HepG2 (cell line): ENCODE results near the gene PEX14. TPM values are rescaled to one million over a fixed set of nuclear protein-coding genes. Genes with fewer than 3 reads are reported as not detected.

Experiments used
- ATAC-seq: fragments of 200-7000 bp; cut with Tn5 transposase; 3 replicates; pipeline ENCODE4 v1.9.1; 2020; ENCODE audit warnings: mild to moderate bottlenecking, moderate library complexity
- BruUV-seq: library from RNA; stranded (reverse); fragments of 400-500 nt; replicated peaks from 2 replicates; lab custom pipeline; 2021; lab: Mats Ljungman, UMichigan
- CTCF ChIA-PET: fragments of 300-600 bp; formaldehyde crosslinking; extraction: SDS; loops from one replicate; lab custom pipeline; 2021; ENCODE audit warnings: low total read pairs, inconsistent platforms, low intra/inter-chr PET ratio; lab: Yijun Ruan, JAX
- POLR2A ChIA-PET: fragments of 350-600 bp; sonication (Branson Sonifier 250); formaldehyde crosslinking; loops from one replicate; lab custom pipeline; 2020; ENCODE audit warnings: antibody characterized with exemption, inconsistent platforms; lab: Yijun Ruan, JAX
- DNase-seq: peaks from one replicate; pipeline ENCODE4 v3.0.0-alpha.2; 2015; ENCODE audit warnings: low spot score
- FAIRE-seq: peaks from 3 replicates; lab custom pipeline; 2011; peaks lifted over from hg19 to GRCh38; lab: Jason Lieb, UNC
- H2AFZ ChIP-seq: one replicate; pipeline ENCODE4 v1.6.1; 2011; ENCODE audit warnings: low read length, inconsistent platforms
- H3K27ac ChIP-seq: fragments of 300-600 bp; 3 replicates; pipeline ENCODE4 v1.8.0; 2011; ENCODE audit warnings: mixed run types, mild to moderate bottlenecking, mixed read lengths, low read length, inconsistent platforms; ENCODE audit not compliant: insufficient read depth; ENCODE audit errors: extremely low read length
- H3K27me3 ChIP-seq, 2 experiments: fragments of 200-600 bp in 1 of 2; 2 replicates in 1 of 2; 3 replicates in 1 of 2; pipeline versions ENCODE4 v1.6.0 to v1.8.0; 2011; ENCODE audit warnings: low read length in 2 of 2, mild to moderate bottlenecking in 2 of 2, moderate library complexity in 2 of 2, inconsistent platforms in 1 of 2; ENCODE audit not compliant: insufficient read depth in 2 of 2, control insufficient read depth in 1 of 2
- H3K36me3 ChIP-seq, 2 experiments: fragments of 200-600 bp in 1 of 2; replicated peaks in 1 of 2; 2 replicates in 1 of 2; 3 replicates in 1 of 2; pipeline versions ENCODE4 v1.5.1 to v1.8.0; 2011; ENCODE audit warnings: low read length in 2 of 2, inconsistent platforms in 1 of 2; ENCODE audit not compliant: insufficient read depth in 2 of 2, control insufficient read depth in 1 of 2
- H3K4me1 ChIP-seq: 2 replicates; pipeline ENCODE4 v1.5.1; 2012; ENCODE audit warnings: low read length, inconsistent platforms; ENCODE audit not compliant: insufficient read depth
- H3K4me2 ChIP-seq: 2 replicates; pipeline ENCODE4 v1.6.0; 2011; ENCODE audit warnings: low read depth, low read length, inconsistent platforms
- H3K4me3 ChIP-seq, 3 experiments: fragments of 200-600 bp in 1 of 3; sonication (generic), shearing (Covaris generic) in 1 of 3; replicated peaks in 1 of 3; 2 replicates each; pipeline ENCODE4 v1.5.1; 2011 to 2016; ENCODE audit warnings: low read length in 3 of 3, inconsistent platforms in 2 of 3, low read depth in 2 of 3, mild to moderate bottlenecking in 2 of 3, control low read depth in 1 of 3, mixed read lengths in 1 of 3; ENCODE audit not compliant: insufficient read depth in 1 of 3
- H3K79me2 ChIP-seq: one replicate; pipeline ENCODE4 v1.6.1; 2011; ENCODE audit warnings: low read length, inconsistent platforms; ENCODE audit not compliant: insufficient read depth
- H3K9ac ChIP-seq: 2 replicates; pipeline ENCODE4 v1.6.0; 2011; ENCODE audit warnings: mild to moderate bottlenecking, low read depth, low read length, inconsistent platforms; ENCODE audit not compliant: insufficient read depth
- H3K9me3 ChIP-seq: 2 replicates; pipeline ENCODE4 v1.5.1; 2012; ENCODE audit warnings: mild to moderate bottlenecking, low read length
- H4K20me1 ChIP-seq: 2 replicates; pipeline ENCODE4 v1.6.0; 2011; ENCODE audit warnings: inconsistent platforms, mild to moderate bottlenecking, low read length, moderate library complexity; ENCODE audit not compliant: insufficient read depth
- ETV6 ChIP-seq: sonication (generic); formaldehyde crosslinking; conservative IDR thresholded peaks from 2 replicates; pipeline ENCODE4 v1.4.0; 2020; ENCODE audit warnings: missing genetic modification reagents
- GABPA ChIP-seq, 2 experiments: IDR thresholded peaks; 2 replicates each; pipeline ENCODE4 v1.6.1; 2011 to 2016; ENCODE audit warnings: low read depth in 2 of 2, low read length in 1 of 2, missing biosample characterization in 1 of 2, missing genetic modification characterization in 1 of 2
- HOXD1 ChIP-seq: sonication (generic); formaldehyde crosslinking; IDR thresholded peaks from 2 replicates; pipeline ENCODE4 v1.5.0; 2020; ENCODE audit warnings: missing genetic modification reagents
- JUN ChIP-seq: sonication (generic); formaldehyde crosslinking; IDR thresholded peaks from 2 replicates; pipeline ENCODE4 v1.4.0; 2020; ENCODE audit warnings: mild to moderate bottlenecking, missing genetic modification reagents
- JUND ChIP-seq: sonication (generic); formaldehyde crosslinking; IDR thresholded peaks from 2 replicates; pipeline ENCODE4 v1.8.0; 2022; ENCODE audit warnings: mild to moderate bottlenecking, missing genetic modification reagents
- PRDM15 ChIP-seq: sonication (generic); formaldehyde crosslinking; IDR thresholded peaks from 2 replicates; pipeline ENCODE4 v1.4.0; 2020; ENCODE audit warnings: missing genetic modification reagents
- PRDM4 ChIP-seq: sonication (generic); formaldehyde crosslinking; IDR thresholded peaks from 2 replicates; pipeline ENCODE4 v1.9.0; 2021; ENCODE audit warnings: missing genetic modification reagents, borderline replicate concordance
- SNRNP70 ChIP-seq: fragments of 200-400 bp; formaldehyde crosslinking; IDR thresholded peaks from 2 replicates; pipeline ENCODE4 v1.6.1; 2017; ENCODE audit warnings: mild to moderate bottlenecking, low read depth, low read length, moderate library complexity
- ZFY ChIP-seq: sonication (generic); formaldehyde crosslinking; IDR thresholded peaks from 2 replicates; pipeline ENCODE4 v1.4.0; 2020; ENCODE audit warnings: missing genetic modification reagents
- ZKSCAN1 ChIP-seq: fragments of 150-350 bp; IDR thresholded peaks from 2 replicates; pipeline ENCODE4 v1.6.1; 2014; ENCODE audit warnings: low read length
- ZNF18 ChIP-seq: sonication (generic); formaldehyde crosslinking; IDR thresholded peaks from 2 replicates; pipeline ENCODE4 v1.8.0; 2022; ENCODE audit warnings: mild to moderate bottlenecking, missing genetic modification reagents; ENCODE audit not compliant: insufficient replicate concordance
- ZNF20 ChIP-seq: sonication (generic); formaldehyde crosslinking; IDR thresholded peaks from 2 replicates; pipeline ENCODE4 v1.4.0; 2020; ENCODE audit warnings: mild to moderate bottlenecking, moderate library complexity, missing genetic modification reagents
- WGBS: methylation state at CpG from one replicate; pipeline ENCODE4 v1.1.6; 2017; ENCODE audit warnings: low lambda C conversion rate; 5-methylcytosine and 5-hydroxymethylcytosine counted together
- in situ Hi-C: cut with HindIII; loops from 2 replicates; pipeline ENCODE4 v1.10.0; 2017; ENCODE audit warnings: low pct_unique_long_range_greater_than_20kb; ENCODE audit not compliant: extremely low pct_ligation_motif_present
- intact Hi-C: fragments of 100-400 bp; cut with micrococcal nuclease; formaldehyde crosslinking; loops from one replicate; pipeline ENCODE4 v1.10.0; 2022; ENCODE audit not compliant: unreplicated experiment
- polyA plus RNA-seq, 8 experiments: library from polyadenylated mRNA; depleted of rRNA in 3 of 8; stranded (reverse) in 7 of 8; unstranded in 1 of 8; fragments of >200 nt; fragmentation: Illumina TruSeq in 4 of 8; extraction: Trizol in 4 of 8; gene quantifications; 2 replicates each; pipeline versions ENCODE4 v1.2.1 to v1.2.3, GENCODE V29; 2011 to 2016; ENCODE audit warnings: low read depth in 4 of 8, missing spikeins in 1 of 8, mixed read lengths in 1 of 8; ENCODE audit not compliant: insufficient read depth in 1 of 8
- total RNA-seq, 5 experiments: library from RNA; depleted of rRNA; stranded (reverse); fragments of >200 nt; fragmentation: Illumina TruSeq; extraction: Trizol; gene quantifications; 2 replicates each; pipeline ENCODE4 v1.2.3, GENCODE V29; 2016; ENCODE audit warnings: low read depth in 1 of 5

The PEX14 gene
- total and polyA plus RNA-seq, 2 of the 13 experiments (the other 11 are each of a cell fraction or from before 2014, with no cell fraction given): 6.5 to 9.9 TPM

GRCh38 chr1:10430216-10431069, 44.3 kb upstream of the PEX14 start, which contains the start of gene CENPS (continued):
- no peak for TF ChIP-seq PRDM4 (CRISPR knock-in tag)
- TF ChIP-seq ZNF18 (CRISPR knock-in tag): peak; percentile 96

- BruUV-seq: TSS peak; percentile 91
- Histone ChIP-seq H3K79me2 (peaks cover 5% of the 10 kb centered on the region), H3K27me3 (no peaks in the 10 kb centered on the region), H3K4me1 (peaks cover 54% of the 10 kb centered on the region), H3K9ac (peak overlapping the region; percentile 79), H3K4me3 (peak overlapping the region; percentile 63 to 79 (median 78)), H4K20me1 (no peaks in the 10 kb centered on the region), H3K27ac (peak overlapping the region; percentile 76), H3K4me2 (peak overlapping the region; percentile 97), H3K9me3 (no peaks in the 10 kb centered on the region), H2AFZ (peak overlapping the region; percentile 70), H3K36me3 (no peaks in the 10 kb centered on the region)
- WGBS: 48% methylated on average over 18 of the region's 30 CpGs
- in situ Hi-C loops: loop anchor here (5.0 kb wide), 1 partner anchor 66 kb away; no protein-coding TSS in a partner anchor
- ChIA-PET POLR2A (interaction anchor here (1.9 to 2.1 kb wide), 2 partner anchors 32 to 53 kb away, joined by 5 to 8 read pairs; partner anchors contain the start of gene PGD), CTCF (interaction anchor here (1.4 to 2.4 kb wide), 2 partner anchors 44 to 63 kb away, joined by 3 to 23 read pairs; no protein-coding TSS in a partner anchor)
- DNase-seq: no peak
- no peak for FAIRE-seq
- intact Hi-C loops: loop anchor here (5.0 kb wide), 1 partner anchor 41 kb away; the partner anchor contains the start of genes DFFA and PEX14
- peak; percentile 2; the same call in 2 of the 3 replicates for ATAC-seq
- TF ChIP-seq SNRNP70 (no peak), HOXD1 (CRISPR knock-in tag) (no peak), ETV6 (CRISPR knock-in tag) (no peak), ZFY (CRISPR knock-in tag) (no peak), JUN (CRISPR knock-in tag) (no peak), PRDM15 (CRISPR knock-in tag) (0 out of 2 replicates have a peak, but pooled peaks have one; percentile 60), JUND (0 out of 2 replicates have a peak, but pooled peaks have one; percentile 0), ZNF20 (CRISPR knock-in tag) (no peak), GABPA (IDR thresholded peaks at IDR 0.05; ENCODE audit: low read depth, low read length) (no peak), GABPA (CRISPR knock-in tag; IDR thresholded peaks at IDR 0.05; ENCODE audit: low read depth) (no peak), ZKSCAN1 (no peak)
These were observed 43.5 kb upstream of the PEX14 start for GRCh38 chr1:10431070-10431730.
